HS-27A (cell line): ENCODE measurements around the gene DCBLD1.
"Not testable (repeated sequence)": the region's sequence is repeated elsewhere in the genome, so short reads cannot be mapped to it uniquely, and the experiment has no call there.

Experiments used
- DNase-seq: peaks from one replicate; pipeline ENCODE4 v3.0.0-alpha.2; 2012; ENCODE audit warnings: low read depth, missing footprints

Gene DCBLD1

GRCh38 chr6:117482240-117483003 is at the start of gene DCBLD1:
DCBLD1 (plus strand) TSS chr6:117482674; CDS start chr6:117482782, 108 bp downstream.
- DNase-seq = no peak

- DNase-seq = peak; percentile 82
These were observed 41.6 kb upstream of the DCBLD1 start for GRCh38 chr6:117440706-117441525.

DNA sequence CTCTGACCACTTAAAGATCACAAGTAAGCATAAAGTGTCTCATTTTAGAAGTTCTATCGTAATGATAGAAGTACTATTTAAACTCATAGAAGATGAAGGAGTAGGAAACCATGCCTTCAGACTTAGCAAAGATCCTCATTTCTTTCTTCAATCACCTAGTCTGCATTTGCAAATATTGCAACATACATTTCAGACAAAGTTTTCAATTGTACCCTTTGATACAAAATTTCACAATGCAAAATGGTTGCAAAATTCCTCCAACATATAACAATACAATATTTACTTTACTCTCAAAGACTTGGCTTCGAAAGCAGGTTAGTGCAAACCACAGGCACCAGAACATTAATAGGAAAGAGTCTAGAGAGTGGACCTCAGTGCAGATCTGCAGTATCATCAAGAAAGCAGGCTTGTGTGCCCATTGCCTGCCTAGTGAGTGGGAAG is 40.6 kb upstream of the DCBLD1 start:
- DNase-seq = no peak

DNA sequence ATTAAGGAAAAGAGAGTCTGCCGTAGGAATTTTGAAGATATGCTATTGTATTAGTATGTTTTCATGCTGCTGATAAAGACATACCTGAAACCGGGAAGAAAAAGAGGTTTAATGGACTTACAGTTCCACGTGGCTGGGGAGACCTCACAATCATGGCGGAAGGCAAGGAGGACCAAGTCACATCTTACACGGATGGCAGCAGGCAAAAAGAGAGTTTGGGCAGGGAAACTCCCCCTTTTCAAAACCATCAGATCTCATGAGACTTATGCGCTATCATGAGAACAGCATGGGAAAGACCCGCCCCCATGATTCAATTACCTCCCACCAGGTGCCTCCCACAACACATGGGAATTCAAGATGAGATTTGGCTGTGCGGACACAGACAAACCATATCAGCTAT is 40.2 kb upstream of the DCBLD1 start:
- DNase-seq = not testable (repeated sequence)

- DNase-seq = no peak
These were observed 37.9 kb upstream of the DCBLD1 start for GRCh38 chr6:117444600-117444999.

- DNase-seq = no peak
These were observed 35.6 kb upstream of the DCBLD1 start for GRCh38 chr6:117446861-117447260.

DNA sequence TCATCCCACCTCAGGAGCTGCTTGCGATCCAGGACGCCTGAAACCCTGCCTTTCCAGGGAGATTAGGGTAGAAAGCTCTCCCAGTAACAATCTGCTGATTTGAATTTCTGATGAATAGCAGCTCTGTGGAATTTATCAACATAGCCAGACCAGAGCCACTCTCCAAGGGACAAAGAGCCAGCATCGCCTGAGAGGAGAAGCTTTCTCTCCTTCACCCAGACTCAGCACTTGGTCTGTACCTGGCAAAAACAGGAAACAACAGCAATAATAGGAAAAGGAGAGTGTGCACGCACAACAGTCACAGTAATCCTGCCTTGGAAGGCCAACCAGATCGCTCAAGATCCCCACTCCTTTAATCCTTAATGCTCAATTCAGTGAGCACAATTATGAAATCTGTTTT is 34.5 kb upstream of the DCBLD1 start:
- DNase-seq = no peak

DNA sequence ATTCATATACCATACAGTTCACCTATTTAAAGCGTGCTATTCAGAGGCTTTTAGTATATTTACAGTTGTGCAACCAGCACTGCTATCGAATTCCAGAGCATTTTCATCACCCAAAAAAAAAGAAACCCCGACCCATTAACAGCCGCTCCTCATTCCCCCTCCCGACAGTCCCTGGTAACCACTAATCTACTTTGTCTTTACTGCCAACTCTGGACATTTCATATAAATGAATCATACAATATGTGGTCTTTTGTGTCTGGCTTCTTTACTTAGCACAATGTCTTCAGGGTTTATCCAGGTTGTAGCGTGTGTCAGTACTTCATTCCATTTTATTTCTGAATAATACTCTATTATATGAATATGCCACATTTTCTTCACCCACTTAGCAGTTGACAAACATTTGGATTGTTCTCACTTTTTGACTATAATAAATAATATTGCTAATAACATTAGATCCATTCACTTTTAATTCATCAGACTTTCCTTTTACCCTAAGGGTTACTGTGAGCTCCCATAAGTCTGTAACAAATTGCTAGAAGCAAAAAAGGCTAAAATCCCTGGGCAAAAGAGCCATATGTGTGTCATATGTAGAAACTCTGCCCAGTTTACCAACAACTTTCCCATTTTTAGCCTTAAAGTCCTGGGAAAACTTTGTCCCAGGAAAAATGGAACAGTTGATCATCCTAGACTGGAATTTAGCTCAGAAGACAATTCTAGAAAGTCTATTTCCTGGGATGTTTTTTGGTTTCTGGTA is 33.6 kb upstream of the DCBLD1 start:
- peak; percentile 91 for DNase-seq

GRCh38 chr6:117449549-117450439 is 32.7 kb upstream of the DCBLD1 start:
- DNase-seq = no peak

DNA sequence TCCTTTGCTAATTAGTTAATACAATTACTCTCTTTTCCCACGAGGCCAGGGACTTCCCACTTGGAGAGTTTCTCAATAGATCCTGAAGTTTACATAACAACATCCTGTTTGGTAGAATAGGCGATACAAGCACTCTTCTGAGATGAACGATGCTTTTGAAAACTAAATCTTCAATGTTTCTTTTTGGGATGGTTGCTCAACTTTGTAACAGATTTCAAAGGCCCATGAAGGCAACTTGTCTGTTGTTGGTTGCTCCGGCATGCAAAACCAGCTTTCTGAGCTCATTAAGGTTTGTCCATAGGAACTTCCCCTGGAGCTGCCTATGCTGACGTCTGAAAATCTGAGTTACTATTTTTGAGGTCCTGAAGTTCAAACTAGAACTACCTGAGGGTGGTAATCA is 30.8 kb upstream of the DCBLD1 start:
- no peak for DNase-seq

- no peak for DNase-seq
These were observed 26.2 kb upstream of the DCBLD1 start for GRCh38 chr6:117456250-117456649.

DNA sequence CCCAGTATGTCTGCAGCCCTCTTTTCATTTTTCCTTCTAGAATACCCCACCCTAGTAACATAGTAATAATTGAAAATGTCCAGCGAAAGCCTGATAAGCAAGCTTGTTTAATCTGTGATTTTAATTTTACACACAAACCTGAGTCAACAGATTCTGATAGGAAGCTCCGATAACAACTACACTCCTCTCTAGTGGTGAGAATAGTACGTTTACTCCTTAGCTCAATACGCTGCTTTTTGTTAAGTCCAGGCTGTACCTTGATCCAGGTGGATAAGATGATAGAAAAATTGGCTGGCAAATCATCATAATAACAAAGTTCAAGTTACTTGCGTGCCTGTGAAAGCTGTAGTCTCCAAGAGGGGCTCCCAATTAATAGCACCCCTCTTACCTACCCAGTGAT is 25.5 kb upstream of the DCBLD1 start:
- no peak for DNase-seq

GRCh38 chr6:117459204-117459944 is 23.1 kb upstream of the DCBLD1 start:
- no peak for DNase-seq

DNA sequence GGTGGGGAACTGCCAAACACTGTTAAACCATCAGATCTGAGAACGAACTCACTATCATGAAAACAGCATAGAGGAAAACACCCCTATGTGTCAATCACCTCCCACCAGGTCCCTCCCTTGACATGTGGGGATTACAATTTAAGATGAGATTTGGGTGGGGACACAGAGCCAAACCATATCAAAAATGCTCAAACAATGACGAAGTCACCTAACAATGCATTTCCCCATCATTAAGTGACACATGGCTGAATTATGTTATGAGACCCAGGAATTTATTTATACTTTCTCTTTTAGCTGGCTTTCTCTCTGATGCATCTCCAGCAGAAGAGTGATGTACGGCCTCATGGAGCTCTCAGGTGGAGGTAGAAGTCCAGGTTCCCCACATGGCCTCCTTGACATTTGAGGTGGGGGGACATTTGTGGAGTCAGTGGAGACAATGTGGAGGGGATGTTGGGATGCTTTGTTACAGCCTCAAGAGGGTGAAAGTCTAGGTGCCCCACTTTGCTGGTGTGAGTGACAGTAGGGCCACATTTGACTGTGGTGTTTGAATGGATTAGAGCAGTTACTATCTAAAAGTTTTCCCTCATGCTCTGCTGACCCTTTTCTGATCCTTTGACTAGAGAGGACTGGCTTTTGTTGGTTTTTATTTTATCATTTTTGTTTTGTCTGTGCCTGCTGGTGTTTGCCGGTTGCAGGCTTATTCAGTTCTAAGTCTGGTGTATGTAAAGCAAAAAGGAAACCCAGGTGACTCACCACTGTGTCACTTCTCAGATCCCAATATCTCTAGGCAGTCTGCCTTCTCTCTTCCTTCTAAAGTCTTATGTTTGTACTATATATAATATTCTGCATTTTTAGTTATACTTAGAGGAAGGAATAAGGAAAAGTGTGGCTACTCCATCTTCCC is 18.5 kb upstream of the DCBLD1 start:
- DNase-seq = peak; percentile 73

GRCh38 chr6:117464700-117465099 is 17.8 kb upstream of the DCBLD1 start:
- no peak for DNase-seq

GRCh38 chr6:117465691-117466090 is 16.8 kb upstream of the DCBLD1 start:
- DNase-seq = no peak

GRCh38 chr6:117467876-117468275 is 14.6 kb upstream of the DCBLD1 start:
- no peak for DNase-seq

DNA sequence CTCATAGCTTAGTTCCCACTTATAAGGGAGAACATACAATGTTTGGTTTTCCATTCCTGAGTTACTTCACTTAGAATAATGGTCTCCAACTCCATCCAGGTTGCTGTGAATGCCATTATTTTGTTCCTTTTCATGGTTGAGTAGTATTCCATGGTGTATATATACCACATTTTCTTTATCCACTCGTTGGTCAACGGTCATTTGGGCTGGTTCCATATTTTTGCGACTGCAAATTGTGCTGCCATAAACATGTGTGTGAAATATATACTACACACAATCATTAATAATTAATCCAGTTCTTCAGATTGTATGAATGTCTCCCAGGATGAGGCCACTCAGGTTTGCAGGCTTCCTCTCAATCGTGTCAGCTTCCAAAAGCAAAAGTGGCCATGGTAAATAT is 13.9 kb upstream of the DCBLD1 start:
- not testable (repeated sequence) for DNase-seq

GRCh38 chr6:117469356-117469755 is 13.1 kb upstream of the DCBLD1 start:
- no peak for DNase-seq

- no peak for DNase-seq
These were observed 12.7 kb upstream of the DCBLD1 start for GRCh38 chr6:117469791-117470190.
